ENCODE data around the gene IL4. TPM values are rescaled to one million over a fixed set of nuclear protein-coding genes. Genes with fewer than 3 reads are reported as not detected.

IL4 gene
- total RNA-seq, 1 donor: 0.36 TPM

DNA sequence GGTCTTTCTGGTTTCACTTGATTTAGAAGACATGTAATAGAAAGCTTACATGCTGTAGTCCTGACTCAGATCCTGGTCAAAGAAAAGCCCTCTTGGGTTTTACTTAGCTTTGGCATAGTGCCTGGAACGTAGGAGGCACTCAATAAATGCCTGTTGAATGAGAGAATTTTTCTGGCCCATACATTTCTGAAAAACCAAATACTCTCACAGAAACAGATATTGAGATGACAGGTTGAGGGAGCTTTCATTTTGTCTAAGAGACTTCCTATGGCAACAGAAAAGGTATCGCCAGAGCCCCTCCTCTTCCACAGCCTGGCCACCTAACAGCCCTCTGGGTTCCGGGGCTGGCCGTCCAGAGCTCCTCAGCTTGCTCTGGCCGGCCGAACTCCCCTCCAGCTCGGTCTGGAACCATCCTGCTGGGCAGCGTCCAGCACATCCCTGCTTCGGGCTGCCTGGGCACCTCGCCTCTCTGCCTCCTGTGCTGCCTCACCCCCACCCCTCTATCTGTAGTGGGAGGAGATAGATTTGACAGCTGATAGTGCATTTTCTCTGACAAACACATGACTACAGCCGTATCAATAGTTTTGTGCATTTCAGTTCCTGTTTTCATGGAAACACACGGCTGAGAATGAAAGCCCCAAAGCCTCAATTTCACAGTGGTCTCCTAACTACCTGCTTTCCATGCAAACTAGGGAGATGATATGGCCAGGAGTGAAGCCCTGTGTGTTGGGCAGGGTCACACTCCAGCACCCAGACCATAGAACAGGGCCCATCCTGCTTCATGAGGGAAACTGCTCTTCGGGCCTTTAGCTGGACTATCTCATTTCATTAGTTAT is 1.1 kb downstream of the IL4 start:
- peak overlapping the region; percentile 48 for H3K4me3 ChIP-seq (ENCODE audit: low read depth, low read length)
- TF ChIP-seq, protein P1, sequence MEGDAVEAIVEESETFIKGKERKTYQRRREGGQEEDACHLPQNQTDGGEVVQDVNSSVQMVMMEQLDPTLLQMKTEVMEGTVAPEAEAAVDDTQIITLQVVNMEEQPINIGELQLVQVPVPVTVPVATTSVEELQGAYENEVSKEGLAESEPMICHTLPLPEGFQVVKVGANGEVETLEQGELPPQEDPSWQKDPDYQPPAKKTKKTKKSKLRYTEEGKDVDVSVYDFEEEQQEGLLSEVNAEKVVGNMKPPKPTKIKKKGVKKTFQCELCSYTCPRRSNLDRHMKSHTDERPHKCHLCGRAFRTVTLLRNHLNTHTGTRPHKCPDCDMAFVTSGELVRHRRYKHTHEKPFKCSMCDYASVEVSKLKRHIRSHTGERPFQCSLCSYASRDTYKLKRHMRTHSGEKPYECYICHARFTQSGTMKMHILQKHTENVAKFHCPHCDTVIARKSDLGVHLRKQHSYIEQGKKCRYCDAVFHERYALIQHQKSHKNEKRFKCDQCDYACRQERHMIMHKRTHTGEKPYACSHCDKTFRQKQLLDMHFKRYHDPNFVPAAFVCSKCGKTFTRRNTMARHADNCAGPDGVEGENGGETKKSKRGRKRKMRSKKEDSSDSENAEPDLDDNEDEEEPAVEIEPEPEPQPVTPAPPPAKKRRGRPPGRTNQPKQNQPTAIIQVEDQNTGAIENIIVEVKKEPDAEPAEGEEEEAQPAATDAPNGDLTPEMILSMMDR (IDR thresholded peaks at IDR 0.05; ENCODE audit: insufficient read depth, low read length): no peak
- peak; percentile 97 for DNase-seq (ENCODE audit: low read depth)

- H3K4me3 ChIP-seq (ENCODE audit: low read depth, low read length): no peak overlapping the region
- no peak for DNase-seq (ENCODE audit: low read depth)
- TF ChIP-seq, protein P1 (IDR thresholded peaks at IDR 0.05; ENCODE audit: insufficient read depth, low read length): no peak
Observed at GRCh38 chr5:132675936-132676689, 2.3 kb downstream of the IL4 start.

DNA sequence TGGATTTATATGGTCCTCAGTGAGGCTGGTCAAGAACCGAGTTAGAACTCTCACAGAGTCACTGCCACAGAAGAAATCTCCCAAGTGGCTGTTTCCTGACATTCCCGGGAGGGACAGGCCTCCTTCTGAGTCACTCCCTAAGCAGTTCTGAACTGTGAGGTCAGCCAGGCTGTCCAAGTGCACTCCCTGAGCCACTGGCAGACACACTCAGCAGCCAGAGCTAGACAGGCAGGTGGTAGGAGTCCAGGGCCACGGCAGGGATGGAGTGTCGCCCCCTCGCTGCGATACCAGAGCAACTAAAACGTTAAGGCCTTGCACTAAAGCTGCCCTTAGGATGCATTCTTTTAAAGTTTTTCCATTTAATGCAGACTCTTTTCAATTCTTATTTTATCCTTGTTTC is 3.4 kb downstream of the IL4 start:
- H3K4me3 ChIP-seq (ENCODE audit: low read depth, low read length): no peak overlapping the region
- peak; percentile 80 for DNase-seq (ENCODE audit: low read depth)
- TF ChIP-seq, protein P1 (IDR thresholded peaks at IDR 0.05; ENCODE audit: insufficient read depth, low read length): peak; percentile 52

DNA sequence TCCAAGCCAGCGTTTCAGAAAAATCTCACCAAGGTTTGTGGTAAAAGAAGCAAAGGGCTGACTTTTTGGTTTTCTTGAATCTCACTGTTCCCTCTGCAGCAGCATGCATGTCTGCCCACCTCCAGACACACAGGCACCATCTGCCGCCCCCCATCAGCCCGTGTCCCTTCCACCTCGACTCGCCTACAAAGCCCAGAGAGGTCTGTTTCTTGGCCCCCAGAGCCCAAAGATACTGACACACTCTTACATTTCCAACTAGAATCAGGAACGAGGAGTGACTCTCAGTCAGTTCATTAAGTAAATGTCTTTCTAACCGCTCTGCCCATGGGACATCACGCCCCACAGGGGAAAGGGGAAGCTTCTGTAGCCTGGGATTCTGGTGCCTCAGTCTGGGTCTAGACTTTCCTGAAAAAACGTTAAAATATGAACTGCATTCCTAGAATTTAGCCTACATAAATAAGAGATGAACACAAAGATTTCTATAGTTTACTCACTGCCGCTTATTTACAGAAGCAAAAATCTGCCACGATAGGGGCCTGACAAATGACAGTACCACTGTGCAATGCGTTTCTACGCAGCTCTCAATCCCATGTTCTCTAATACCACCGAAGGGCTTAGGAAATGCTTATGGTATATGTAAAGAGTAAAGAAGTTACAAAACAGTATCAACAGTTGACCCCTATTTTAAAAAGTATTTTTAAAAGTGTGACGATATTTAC is 4.1 kb downstream of the IL4 start:
- DNase-seq (ENCODE audit: low read depth): no peak
- H3K4me3 ChIP-seq (ENCODE audit: low read depth, low read length): no peak overlapping the region
- TF ChIP-seq, protein P1 (IDR thresholded peaks at IDR 0.05; ENCODE audit: insufficient read depth, low read length): no peak

DNA sequence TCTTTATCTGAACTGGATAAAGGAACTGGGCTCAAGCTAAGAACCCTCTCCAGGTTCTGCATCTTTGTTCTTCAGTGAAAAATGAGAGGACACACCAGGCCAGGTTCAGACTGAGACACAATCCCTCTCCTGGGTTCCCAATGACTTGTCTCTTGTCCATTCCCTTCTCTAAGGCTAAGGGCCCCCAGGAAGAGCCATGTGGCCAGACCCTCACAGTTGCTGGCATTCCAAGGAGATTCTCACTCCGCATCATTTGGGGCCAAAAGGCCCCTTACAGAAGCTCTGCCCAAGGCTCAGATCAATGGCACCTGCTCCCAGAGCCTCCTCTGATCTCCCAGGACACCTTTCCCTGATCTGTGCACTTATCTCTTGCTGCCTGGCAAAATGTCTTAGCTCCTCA is 4.9 kb downstream of the IL4 start:
- DNase-seq (ENCODE audit: low read depth): no peak
- H3K4me3 ChIP-seq (ENCODE audit: low read depth, low read length): no peak overlapping the region
- TF ChIP-seq, protein P1 (IDR thresholded peaks at IDR 0.05; ENCODE audit: insufficient read depth, low read length): no peak

- no peak overlapping the region for H3K4me3 ChIP-seq (ENCODE audit: low read depth, low read length)
- TF ChIP-seq, protein P1 (IDR thresholded peaks at IDR 0.05; ENCODE audit: insufficient read depth, low read length): no peak
- no peak for DNase-seq (ENCODE audit: low read depth)
Observed at GRCh38 chr5:132679166-132679565, 5.4 kb downstream of the IL4 start.
